Measurements from ENCODE around the gene IL23A. TPM values are rescaled to one million over a fixed set of nuclear protein-coding genes. Genes with fewer than 3 reads are reported as not detected.

The IL23A gene
- total RNA-seq (2022; extraction: Qiagen RNA extraction), result 0.31 to 0.52 TPM (median 0.38 TPM) in 5 replicates

GRCh38 chr12:56338308-56339157 lies at the start of gene IL23A:
TSS of gene IL23A (plus strand) at chr12:56338884. CDS start at chr12:56339045, 161 bp downstream.

GRCh38 chr12:56299853-56300643 lies 38.6 kb upstream of the IL23A start, which contains the start of gene CS:
TSS of gene CS (minus strand) at chr12:56300330. CDS start at chr12:56300201, 129 bp downstream.

GRCh38 chr12:56315622-56316473 lies 22.8 kb upstream of the IL23A start, which contains the start of gene CNPY2:
TSS of gene CNPY2 (minus strand) at chr12:56315988. CDS start at chr12:56315217, 771 bp downstream.

GRCh38 chr12:56333679-56334489 lies 4.8 kb upstream of the IL23A start, which contains the start of gene PAN2:
TSS of gene PAN2 (minus strand) at chr12:56334000. CDS start at chr12:56333094, 906 bp downstream.

GRCh38 chr12:56359851-56360767 lies 21.4 kb downstream of the IL23A start, which contains the start of gene STAT2:
TSS of gene STAT2 (minus strand) at chr12:56360107. CDS start at chr12:56356571, 3,536 bp downstream.

GRCh38 chr12:56362130-56363059 lies 23.7 kb downstream of the IL23A start, which contains the start of gene APOF:
TSS of gene APOF (minus strand) at chr12:56362857. CDS start at chr12:56362745, 112 bp downstream.

Other genes with a start within 250 kb of the IL23A start
- 263 to 349 TPM (median 284 TPM) in 5 replicates for gene PA2G4, start 234.3 kb upstream of the IL23A start, total RNA-seq (2022; extraction: Qiagen RNA extraction)
- 4,788 to 5,894 TPM (median 5,599 TPM) in 5 replicates for gene RPL41, start 222.3 kb upstream of the IL23A start, total RNA-seq (2022; extraction: Qiagen RNA extraction)
- gene ZC3H10, start 220.6 kb upstream of the IL23A start, total RNA-seq (2022; extraction: Qiagen RNA extraction), result 2.6 to 4.1 TPM (median 2.8 TPM) in 5 replicates
- 59.6 to 64.9 TPM (median 64.2 TPM) in 5 replicates for gene ESYT1, start 210.6 kb upstream of the IL23A start, total RNA-seq (2022; extraction: Qiagen RNA extraction)
- 69.1 to 84.7 TPM (median 80.8 TPM) in 5 replicates for gene MYL6B, start 186.3 kb upstream of the IL23A start, total RNA-seq (2022; extraction: Qiagen RNA extraction)
- 2,187 to 2,775 TPM (median 2,288 TPM) in 5 replicates for gene MYL6, start 180.5 kb upstream of the IL23A start, total RNA-seq (2022; extraction: Qiagen RNA extraction)
- gene SMARCC2, start 149.4 kb upstream of the IL23A start, total RNA-seq (2022; extraction: Qiagen RNA extraction), result 28.2 to 35.7 TPM (median 31.2 TPM) in 5 replicates
- 21.7 to 26.5 TPM (median 25.1 TPM) in 5 replicates for gene RNF41, start 117.0 kb upstream of the IL23A start, total RNA-seq (2022; extraction: Qiagen RNA extraction)
- 54.9 to 59.8 TPM (median 58.5 TPM) in 5 replicates for gene NABP2, start 114.5 kb upstream of the IL23A start, total RNA-seq (2022; extraction: Qiagen RNA extraction)
- 0.05 to 0.08 TPM in 2 of 5 replicates, not detected in the others for gene SLC39A5, start 108.8 kb upstream of the IL23A start, total RNA-seq (2022; extraction: Qiagen RNA extraction)
- 36.2 to 45.1 TPM (median 38.3 TPM) in 5 replicates for gene ANKRD52, start 80.5 kb upstream of the IL23A start, total RNA-seq (2022; extraction: Qiagen RNA extraction)
- 12.1 to 14.7 TPM (median 14.2 TPM) in 5 replicates for gene COQ10A, start 71.9 kb upstream of the IL23A start, total RNA-seq (2022; extraction: Qiagen RNA extraction)
- 144 to 175 TPM (median 152 TPM) in 5 replicates for gene CS, start 38.6 kb upstream of the IL23A start, total RNA-seq (2022; extraction: Qiagen RNA extraction)
- 108 to 151 TPM (median 138 TPM) in 5 replicates for gene CNPY2, start 22.9 kb upstream of the IL23A start, total RNA-seq (2022; extraction: Qiagen RNA extraction)
- 10.3 to 14.2 TPM (median 13.9 TPM) in 5 replicates for gene PAN2, start 4.9 kb upstream of the IL23A start, total RNA-seq (2022; extraction: Qiagen RNA extraction)
- gene STAT2, start 21.2 kb downstream of the IL23A start, total RNA-seq (2022; extraction: Qiagen RNA extraction), result 10.7 to 13.2 TPM (median 11.1 TPM) in 5 replicates
- gene APOF, start 24.0 kb downstream of the IL23A start, total RNA-seq (2022; extraction: Qiagen RNA extraction), result not detected in 5 replicates
- 31.5 to 36.5 TPM (median 34.9 TPM) in 5 replicates for gene TIMELESS, start 110.5 kb downstream of the IL23A start, total RNA-seq (2022; extraction: Qiagen RNA extraction)
- gene MIP, start 115.8 kb downstream of the IL23A start, total RNA-seq (2022; extraction: Qiagen RNA extraction), result 0.07 to 0.09 TPM in 2 of 5 replicates, not detected in the others
- gene SPRYD4, start 129.7 kb downstream of the IL23A start, total RNA-seq (2022; extraction: Qiagen RNA extraction), result 1.8 to 1.9 TPM (median 1.9 TPM) in 5 replicates
- gene GLS2, start 149.3 kb downstream of the IL23A start, total RNA-seq (2022; extraction: Qiagen RNA extraction), result 0.15 to 0.62 TPM (median 0.20 TPM) in 5 replicates
- gene RBMS2, start 182.9 kb downstream of the IL23A start, total RNA-seq (2022; extraction: Qiagen RNA extraction), result 7.1 to 12.7 TPM (median 9.1 TPM) in 5 replicates

Data from A549 treated with AZD2906 at 1 μM for 4 hours (cell line).